Calu3 (cell line): ENCODE results near the gene BTBD1. TPM values are rescaled to one million over a fixed set of nuclear protein-coding genes. Genes with fewer than 3 reads are reported as not detected.

Experiments
- BruUV-seq: library from RNA; stranded (reverse); fragments of 400-500 nt; replicated peaks from 2 replicates; lab custom pipeline; 2021; lab: Mats Ljungman, UMichigan
- CTCF ChIA-PET: fragments of 300-600 bp; sonication (Branson Sonifier 250); formaldehyde crosslinking; loops from one replicate; lab custom pipeline; 2022; ENCODE audit warnings: antibody characterized with exemption; lab: Charles Lee
- DNase-seq: peaks from one replicate; pipeline ENCODE4 v3.0.0; 2022
- H3K27ac Mint-ChIP-seq: one replicate; pipeline ENCODE4 v1.8.0; 2022; ENCODE audit warnings: mixed read lengths; ENCODE audit not compliant: unreplicated experiment
- H3K27me3 Mint-ChIP-seq: one replicate; pipeline ENCODE4 v1.8.0; 2022; ENCODE audit warnings: mixed read lengths; ENCODE audit not compliant: unreplicated experiment
- H3K36me3 Mint-ChIP-seq: one replicate; pipeline ENCODE4 v1.8.0; 2022; ENCODE audit warnings: mild to moderate bottlenecking, moderate library complexity, mixed read lengths; ENCODE audit not compliant: insufficient read depth, unreplicated experiment
- H3K4me1 Mint-ChIP-seq: one replicate; pipeline ENCODE4 v1.8.0; 2022; ENCODE audit warnings: mild to moderate bottlenecking, low read depth, mixed read lengths; ENCODE audit not compliant: unreplicated experiment
- H3K4me3 Mint-ChIP-seq: one replicate; pipeline ENCODE4 v1.8.0; 2022; ENCODE audit warnings: mild to moderate bottlenecking, low read depth, moderate library complexity, mixed read lengths; ENCODE audit not compliant: unreplicated experiment
- H3K9me3 Mint-ChIP-seq: one replicate; pipeline ENCODE4 v1.8.0; 2022; ENCODE audit warnings: low read depth, mixed read lengths; ENCODE audit not compliant: unreplicated experiment
- CTCF ChIP-seq: fragments of 200-600 bp; IDR thresholded peaks from one replicate; pipeline ENCODE4 v1.8.0; 2022; ENCODE audit warnings: antibody characterized with exemption; ENCODE audit not compliant: unreplicated experiment
- intact Hi-C: fragments of 100-400 bp; cut with micrococcal nuclease; formaldehyde crosslinking; loops from one replicate; pipeline ENCODE4 v1.10.0; 2022; ENCODE audit not compliant: unreplicated experiment
- total RNA-seq: library from RNA; stranded (reverse); gene quantifications from 2 replicates; pipeline ENCODE4 v1.2.3, GENCODE V29; 2022

Gene BTBD1
- total RNA-seq, 1 experiment from 2014 or later, result 73.2 TPM

- H3K4me3 Mint-ChIP-seq, result no peak overlapping the region
- DNase-seq, result no peak
- TF ChIP-seq CTCF, result no peak
- H3K27ac Mint-ChIP-seq, result no peak overlapping the region
- peaks cover 4% of the 10 kb centered on the region for H3K9me3 Mint-ChIP-seq
- peaks cover 3% of the 10 kb centered on the region for H3K36me3 Mint-ChIP-seq
- CTCF ChIA-PET, result interaction anchor here (1.0 kb wide), 1 partner anchor 19 kb away, joined by 3 read pairs; no protein-coding TSS in a partner anchor
- intact Hi-C loops, result no loop called here
- BruUV-seq, result no TSS peak
- peaks cover 34% of the 10 kb centered on the region for H3K27me3 Mint-ChIP-seq
- H3K4me1 Mint-ChIP-seq, result peaks cover 11% of the 10 kb centered on the region
These were observed 43.3 kb upstream of the BTBD1 start for GRCh38 chr15:83110381-83110780.

- no TSS peak for BruUV-seq
- CTCF ChIA-PET, result interaction anchor here (1.0 kb wide), 1 partner anchor 19 kb away, joined by 3 read pairs; no protein-coding TSS in a partner anchor
- peaks cover 34% of the 10 kb centered on the region for H3K27me3 Mint-ChIP-seq
- peaks cover 4% of the 10 kb centered on the region for H3K9me3 Mint-ChIP-seq
- peaks cover 11% of the 10 kb centered on the region for H3K4me1 Mint-ChIP-seq
- no peak for TF ChIP-seq CTCF
- peaks cover 5% of the 10 kb centered on the region for H3K36me3 Mint-ChIP-seq
- no peak overlapping the region for H3K27ac Mint-ChIP-seq
- no peak overlapping the region for H3K4me3 Mint-ChIP-seq
- no peak for DNase-seq
- intact Hi-C loops, result no loop called here
These were observed 42.5 kb upstream of the BTBD1 start for GRCh38 chr15:83109532-83109931.

- TF ChIP-seq CTCF, result no peak
- Mint-ChIP-seq H3K27ac (no peak overlapping the region), H3K4me1 (peaks cover 11% of the 10 kb centered on the region), H3K27me3 (peaks cover 34% of the 10 kb centered on the region), H3K9me3 (peaks cover 4% of the 10 kb centered on the region), H3K4me3 (no peak overlapping the region), H3K36me3 (peaks cover 5% of the 10 kb centered on the region)
- peak; percentile 14 for DNase-seq
- no TSS peak for BruUV-seq
- intact Hi-C loops, result no loop called here
- CTCF ChIA-PET, result no interaction called here
These were observed 41.5 kb upstream of the BTBD1 start for GRCh38 chr15:83108266-83109219.

GRCh38 chr15:83107841-83108181, 40.8 kb upstream of the BTBD1 start:
- H3K27me3 Mint-ChIP-seq, result peaks cover 36% of the 10 kb centered on the region
- H3K27ac Mint-ChIP-seq, result no peak overlapping the region
- intact Hi-C loops, result no loop called here
- H3K36me3 Mint-ChIP-seq, result peaks cover 5% of the 10 kb centered on the region
- DNase-seq, result no peak
- CTCF ChIA-PET, result no interaction called here
- peaks cover 4% of the 10 kb centered on the region for H3K9me3 Mint-ChIP-seq
- H3K4me1 Mint-ChIP-seq, result peaks cover 11% of the 10 kb centered on the region
- no peak overlapping the region for H3K4me3 Mint-ChIP-seq
- TF ChIP-seq CTCF, result no peak
- no TSS peak for BruUV-seq
